SH-SY5Y (cell line): Measurements from ENCODE around the gene DOCK2.

Source experiments
- GATA2 ChIP-seq: IDR thresholded peaks from 2 replicates; pipeline ENCODE4 v1.6.1; 2011; ENCODE audit warnings: mild to moderate bottlenecking, low read depth, low read length
- GATA3 ChIP-seq: IDR thresholded peaks from 2 replicates; pipeline ENCODE4 v1.6.1; 2011; ENCODE audit warnings: low read depth, mild to moderate bottlenecking, low read length, moderate library complexity

GRCh38 chr5:169656125-169656901 lies 19.2 kb downstream of the DOCK2 start:
- TF ChIP-seq GATA2 (no peak), GATA3 (no peak)
